ENCODE measurements around the gene RXRA.

DNA sequence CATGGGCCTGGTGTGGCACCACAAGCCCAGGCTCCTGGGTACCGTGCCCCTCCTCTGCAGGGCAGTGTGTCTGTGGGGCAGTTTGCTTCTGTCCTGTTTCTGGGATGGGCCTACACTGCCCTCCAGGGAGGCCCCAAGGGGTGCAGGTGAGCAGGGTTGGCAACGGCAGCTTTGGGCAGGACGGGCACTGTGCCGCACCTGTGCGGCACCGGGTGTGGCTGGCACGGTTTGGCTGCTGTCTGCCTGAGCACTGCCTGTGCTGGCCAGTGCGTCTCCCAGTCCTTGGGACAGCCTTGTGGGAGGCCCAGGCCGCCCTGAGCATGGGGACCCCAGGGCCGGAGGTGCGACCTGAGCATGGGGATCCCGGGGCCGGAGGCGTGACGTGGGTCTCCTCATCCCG lies 37.2 kb downstream of the RXRA start:
- TF ChIP-seq POLR2AphosphoS5 (IDR thresholded peaks at IDR 0.05; ENCODE audit: insufficient read depth, low read depth, low read length) (no peak), EZH2 (IDR thresholded peaks at IDR 0.05; ENCODE audit: borderline replicate concordance, low read depth, low read length, severe bottlenecking) (no peak), POLR2A (IDR thresholded peaks at IDR 0.05; ENCODE audit: low read depth, low read length) (no peak), JUN (IDR thresholded peaks at IDR 0.05; ENCODE audit: borderline replicate concordance, insufficient read depth, insufficient read length, low read depth) (no peak), MYC (IDR thresholded peaks at IDR 0.05; ENCODE audit: low read depth, low read length) (no peak)
- TF ChIP-seq, protein P1, sequence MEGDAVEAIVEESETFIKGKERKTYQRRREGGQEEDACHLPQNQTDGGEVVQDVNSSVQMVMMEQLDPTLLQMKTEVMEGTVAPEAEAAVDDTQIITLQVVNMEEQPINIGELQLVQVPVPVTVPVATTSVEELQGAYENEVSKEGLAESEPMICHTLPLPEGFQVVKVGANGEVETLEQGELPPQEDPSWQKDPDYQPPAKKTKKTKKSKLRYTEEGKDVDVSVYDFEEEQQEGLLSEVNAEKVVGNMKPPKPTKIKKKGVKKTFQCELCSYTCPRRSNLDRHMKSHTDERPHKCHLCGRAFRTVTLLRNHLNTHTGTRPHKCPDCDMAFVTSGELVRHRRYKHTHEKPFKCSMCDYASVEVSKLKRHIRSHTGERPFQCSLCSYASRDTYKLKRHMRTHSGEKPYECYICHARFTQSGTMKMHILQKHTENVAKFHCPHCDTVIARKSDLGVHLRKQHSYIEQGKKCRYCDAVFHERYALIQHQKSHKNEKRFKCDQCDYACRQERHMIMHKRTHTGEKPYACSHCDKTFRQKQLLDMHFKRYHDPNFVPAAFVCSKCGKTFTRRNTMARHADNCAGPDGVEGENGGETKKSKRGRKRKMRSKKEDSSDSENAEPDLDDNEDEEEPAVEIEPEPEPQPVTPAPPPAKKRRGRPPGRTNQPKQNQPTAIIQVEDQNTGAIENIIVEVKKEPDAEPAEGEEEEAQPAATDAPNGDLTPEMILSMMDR (IDR thresholded peaks at IDR 0.05; ENCODE audit: extremely low read depth in 1 of 2, insufficient read depth in 1 of 2, low read depth in 1 of 2, low read length in 2 of 2): no peak
- TF ChIP-seq, protein P2, sequence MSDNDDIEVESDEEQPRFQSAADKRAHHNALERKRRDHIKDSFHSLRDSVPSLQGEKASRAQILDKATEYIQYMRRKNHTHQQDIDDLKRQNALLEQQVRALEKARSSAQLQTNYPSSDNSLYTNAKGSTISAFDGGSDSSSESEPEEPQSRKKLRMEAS (IDR thresholded peaks at IDR 0.05; ENCODE audit: insufficient read depth, insufficient read length): no peak

Measured in endothelial cell of umbilical vein (primary cell).